SH-SY5Y (cell line): ENCODE data around the gene SLC12A5.

Experiments
- GATA2 ChIP-seq: IDR thresholded peaks from 2 replicates; pipeline ENCODE4 v1.6.1; 2011; ENCODE audit warnings: mild to moderate bottlenecking, low read depth, low read length
- GATA3 ChIP-seq: IDR thresholded peaks from 2 replicates; pipeline ENCODE4 v1.6.1; 2011; ENCODE audit warnings: low read depth, mild to moderate bottlenecking, low read length, moderate library complexity

The SLC12A5 gene

DNA sequence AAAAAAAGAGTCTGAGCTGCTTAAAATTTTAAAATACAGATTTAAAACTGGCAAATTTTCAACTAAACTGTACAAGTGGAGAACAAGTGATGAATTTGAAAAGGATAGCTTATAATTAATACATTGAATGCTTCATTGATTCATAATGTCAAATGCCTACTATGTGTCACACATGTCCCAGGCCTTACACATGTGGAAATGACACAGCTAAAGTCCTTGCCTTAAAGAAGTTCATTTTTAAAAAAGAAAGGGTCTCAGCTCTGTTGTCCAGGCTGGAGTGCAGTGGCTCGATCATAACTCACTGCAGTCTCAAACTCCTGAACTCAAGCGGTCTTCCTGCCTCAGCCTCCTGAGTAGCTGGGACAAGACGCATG lies 55.8 kb downstream of the SLC12A5 start:
- no peak for TF ChIP-seq GATA2
- no peak for TF ChIP-seq GATA3

DNA sequence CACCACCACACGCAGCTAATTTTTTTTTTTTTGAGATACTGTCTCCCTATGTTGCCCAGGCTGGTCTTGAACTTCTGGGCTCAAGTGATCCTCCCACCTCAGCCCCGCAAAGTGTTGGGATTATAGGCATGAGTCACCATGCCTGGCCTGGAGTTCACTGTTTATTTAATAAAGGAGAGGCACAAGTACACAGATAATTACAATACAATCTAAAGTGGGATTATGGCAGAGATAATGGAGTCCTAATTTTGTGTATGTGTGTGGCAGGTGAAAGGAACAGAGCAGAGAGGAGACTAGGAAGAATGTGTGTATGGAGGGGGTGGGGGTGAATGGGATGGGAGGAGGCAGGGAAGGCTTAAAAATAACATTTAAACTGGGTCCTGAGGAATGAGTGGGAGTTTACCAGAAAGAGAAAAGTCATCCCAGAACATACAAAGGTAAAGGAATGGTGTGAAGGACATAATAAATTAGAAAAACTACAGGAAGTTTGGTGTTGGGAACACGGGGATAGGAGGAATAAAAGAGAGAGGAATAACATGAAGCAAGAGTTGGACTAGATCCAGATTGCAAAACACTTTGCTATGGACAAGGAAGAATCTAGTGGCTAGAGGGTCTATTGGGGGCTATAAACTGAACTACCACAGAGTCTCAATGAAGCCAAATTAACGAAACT lies 56.3 kb downstream of the SLC12A5 start:
- TF ChIP-seq GATA3 = no peak
- TF ChIP-seq GATA2 = no peak

DNA sequence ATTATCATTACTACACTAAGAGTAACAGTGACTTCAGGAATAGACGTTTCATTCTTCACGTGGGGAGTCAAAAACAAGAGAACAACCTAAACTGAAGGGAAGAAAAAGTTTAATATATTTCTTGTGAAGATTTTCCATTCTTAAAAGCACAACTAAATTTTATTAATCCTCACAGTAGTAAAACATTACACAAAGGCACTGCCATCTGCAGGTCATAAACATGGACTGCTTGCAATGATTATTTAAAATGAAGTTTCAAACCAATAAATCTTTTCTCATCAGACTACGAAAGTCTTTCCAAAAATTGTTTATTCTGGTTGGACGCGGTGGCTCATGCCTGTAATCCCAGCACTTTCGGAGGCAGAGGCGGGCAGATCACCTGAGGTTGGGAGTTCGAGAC lies 58.1 kb downstream of the SLC12A5 start:
- TF ChIP-seq GATA3 = no peak
- TF ChIP-seq GATA2 = no peak

GRCh38 chr20:46088409-46089166 lies 59.6 kb downstream of the SLC12A5 start:
- TF ChIP-seq GATA2 (no peak), GATA3 (no peak)

GRCh38 chr20:46089167-46089416 lies 60.1 kb downstream of the SLC12A5 start:
- TF ChIP-seq GATA2 (no peak), GATA3 (no peak)

- TF ChIP-seq GATA2 (no peak), GATA3 (no peak)
Observed at GRCh38 chr20:46089417-46090388, 60.7 kb downstream of the SLC12A5 start, which contains the start of gene NCOA5. NCOA5 (minus strand) TSS chr20:46089962; CDS start chr20:46079424, 10,538 bp downstream.

DNA sequence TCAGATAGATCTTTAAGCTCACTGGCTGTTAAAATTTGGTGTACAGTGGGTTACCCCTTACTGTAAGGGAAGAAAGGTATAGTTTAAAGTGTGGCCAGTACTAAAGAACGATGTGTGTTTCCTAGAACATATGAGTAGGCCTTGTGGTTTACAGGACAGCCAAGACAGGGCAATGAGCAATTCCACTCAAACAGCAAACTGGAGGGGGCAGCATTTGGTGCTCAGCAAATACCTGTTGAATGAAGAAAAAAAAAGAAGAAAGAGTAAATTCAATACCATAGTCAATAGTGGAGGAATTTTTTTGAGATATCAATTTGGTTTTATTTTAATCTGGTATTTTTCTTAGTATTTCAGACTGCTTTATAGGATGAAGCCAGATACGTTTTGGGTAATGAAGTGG lies 64.5 kb downstream of the SLC12A5 start:
- TF ChIP-seq GATA3 = no peak
- no peak for TF ChIP-seq GATA2

- TF ChIP-seq GATA2 (no peak), GATA3 (no peak)
Observed at GRCh38 chr20:46099491-46100287, 70.7 kb downstream of the SLC12A5 start.

DNA sequence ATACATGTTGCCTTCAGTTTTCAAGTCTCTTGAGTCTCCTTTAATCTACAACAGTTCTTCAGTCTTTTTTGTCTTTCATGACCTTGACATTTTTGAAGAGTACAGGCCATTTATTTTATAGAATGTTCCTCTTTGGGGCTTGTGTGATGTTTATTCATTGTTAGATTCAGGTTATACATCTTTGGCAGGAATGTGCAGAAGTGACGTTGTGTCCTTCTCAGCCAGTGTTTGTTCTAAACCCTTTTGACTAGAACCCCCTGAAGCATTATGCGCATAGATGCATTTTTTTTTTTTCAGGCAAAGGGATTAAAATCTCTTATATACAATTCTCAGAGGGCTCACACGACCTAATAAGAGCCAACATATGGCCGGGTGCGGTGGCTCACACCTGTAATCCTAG lies 72.0 kb downstream of the SLC12A5 start:
- TF ChIP-seq GATA3 (no peak), GATA2 (no peak)

DNA sequence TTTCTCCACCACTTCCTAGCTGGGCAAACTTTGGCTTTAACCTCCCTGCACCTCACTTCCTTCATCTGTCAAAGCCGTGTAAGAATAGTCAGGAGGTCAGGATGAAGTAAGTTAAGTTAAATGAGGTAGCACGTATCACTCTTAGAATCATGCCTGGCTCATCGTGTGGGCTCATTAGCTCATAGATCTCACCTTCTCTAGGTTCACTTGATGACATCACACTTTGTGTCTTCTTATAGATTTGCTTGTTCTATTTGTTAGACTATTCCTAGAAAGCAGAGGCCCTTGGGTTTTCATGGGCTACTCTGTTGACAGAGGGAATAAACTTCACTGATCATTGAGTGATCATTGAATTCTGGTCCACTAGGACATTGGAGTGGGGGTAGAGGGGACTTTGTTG lies 72.9 kb downstream of the SLC12A5 start:
- TF ChIP-seq GATA3 = no peak
- TF ChIP-seq GATA2 = no peak

DNA sequence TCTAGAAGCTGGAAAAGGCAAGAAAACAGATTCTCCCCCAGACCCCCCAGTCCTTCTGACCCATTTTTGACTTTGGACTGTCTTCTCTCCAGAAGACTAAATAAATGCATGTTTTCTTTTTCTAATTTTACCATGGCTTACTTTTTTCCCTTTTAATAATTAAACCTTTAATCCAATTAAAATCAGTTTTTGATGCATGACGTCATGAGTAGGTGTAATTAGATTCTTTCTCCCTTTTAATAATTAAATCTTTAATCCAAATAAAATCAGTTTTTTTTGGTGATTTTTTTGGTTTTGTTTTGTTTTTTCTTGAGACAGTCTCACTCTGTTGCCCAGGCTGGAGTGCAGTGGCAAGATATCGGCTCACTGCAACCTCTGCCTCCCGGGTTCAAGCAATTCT lies 73.9 kb downstream of the SLC12A5 start:
- no peak for TF ChIP-seq GATA2
- TF ChIP-seq GATA3 = no peak

DNA sequence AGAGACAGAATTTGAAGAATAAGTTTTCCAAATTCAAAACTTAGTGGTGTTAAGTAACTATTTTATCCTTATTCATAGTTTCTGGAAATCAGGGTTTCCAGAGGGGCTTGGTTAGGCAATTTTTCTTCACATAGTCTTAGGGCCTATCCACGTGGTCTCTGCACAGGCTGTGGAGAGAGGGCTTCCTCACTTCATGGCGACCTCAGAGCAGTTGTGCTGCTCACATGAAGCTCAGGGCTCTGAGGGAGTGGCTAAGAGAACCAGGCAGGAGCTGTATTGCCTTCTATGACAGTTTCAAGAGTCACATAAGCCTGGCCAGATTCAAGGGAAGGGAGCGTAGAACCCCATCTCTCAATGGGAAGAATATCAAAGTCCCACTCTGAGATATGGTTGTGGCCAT lies 75.2 kb downstream of the SLC12A5 start:
- no peak for TF ChIP-seq GATA2
- TF ChIP-seq GATA3 = no peak

- no peak for TF ChIP-seq GATA2
- TF ChIP-seq GATA3 = no peak
Observed at GRCh38 chr20:46107061-46107460, 78.0 kb downstream of the SLC12A5 start.

- TF ChIP-seq GATA3 (no peak), GATA2 (no peak)
Observed at GRCh38 chr20:46108435-46108841, 79.4 kb downstream of the SLC12A5 start.
